K562 (cell line): ENCODE data around the gene TPD52L3. TPM values are rescaled to one million over a fixed set of nuclear protein-coding genes. Genes with fewer than 3 reads are reported as not detected.

Source experiments
- ATAC-seq: fragments of 200-7000 bp; cut with Tn5 transposase; 3 replicates; pipeline ENCODE4 v1.9.1; 2020; ENCODE audit warnings: moderate library complexity
- BruUV-seq: library from RNA; stranded (reverse); fragments of 400-500 nt; replicated peaks from 2 replicates; lab custom pipeline; 2021; lab: Mats Ljungman, UMichigan
- CTCF ChIA-PET: fragments of 300-600 bp; formaldehyde crosslinking; extraction: SDS; loops from one replicate; lab custom pipeline; 2021; ENCODE audit warnings: low intra/inter-chr PET ratio; lab: Yijun Ruan, JAX
- POLR2A ChIA-PET: fragments of 300-600, 350-650 bp; sonication (Branson Sonifier 250); formaldehyde crosslinking; extraction: SDS; loops from one replicate; lab custom pipeline; 2021; ENCODE audit warnings: antibody characterized with exemption, inconsistent platforms; lab: Yijun Ruan, JAX
- DNase-seq, 4 experiments: peaks; one replicate each; pipeline versions ENCODE4 v3.0.0 to v3.0.0-alpha.2; 2011 to 2018; ENCODE audit warnings: low spot score in 3 of 4, mixed read lengths in 3 of 4; ENCODE audit errors: extremely low read depth in 1 of 4
- FAIRE-seq: peaks from 2 replicates; lab custom pipeline; 2011; peaks lifted over from hg19 to GRCh38; lab: Jason Lieb, UNC
- H2AFZ ChIP-seq: 2 replicates; pipeline ENCODE4 v1.6.0; 2011; ENCODE audit warnings: low read depth, low read length, control low read depth, inconsistent platforms
- H3K27ac ChIP-seq: fragments of 200-600 bp; 3 replicates; pipeline ENCODE4 v1.8.0; 2011; ENCODE audit warnings: low read depth, mild to moderate bottlenecking, control low read depth, inconsistent platforms, low read length, moderate library complexity, mixed read lengths; ENCODE audit errors: extremely low read depth
- H3K27me3 ChIP-seq, 2 experiments: fragments of 300-600 bp in 1 of 2; 2 replicates in 1 of 2; 3 replicates in 1 of 2; pipeline versions ENCODE4 v1.6.0 to v1.8.0; 2011; ENCODE audit warnings: inconsistent platforms in 2 of 2, low read length in 2 of 2, mild to moderate bottlenecking in 1 of 2, mixed read lengths in 1 of 2, moderate library complexity in 1 of 2; ENCODE audit not compliant: control insufficient read depth in 2 of 2, insufficient read depth in 2 of 2
- H3K36me3 ChIP-seq: fragments of 300-600 bp; 3 replicates; pipeline ENCODE4 v1.8.0; 2011; ENCODE audit warnings: mild to moderate bottlenecking, low read length, inconsistent platforms; ENCODE audit not compliant: control insufficient read depth, insufficient read depth
- H3K4me1 ChIP-seq, 2 experiments: fragments of 200-600 bp in 1 of 2; replicated peaks in 1 of 2; 2 replicates in 1 of 2; 3 replicates in 1 of 2; pipeline versions ENCODE4 v1.5.1 to v1.8.0; 2011; ENCODE audit warnings: inconsistent platforms in 2 of 2, low read length in 2 of 2, mild to moderate bottlenecking in 1 of 2, mixed read lengths in 1 of 2, moderate library complexity in 1 of 2; ENCODE audit not compliant: control insufficient read depth in 2 of 2, insufficient read depth in 2 of 2
- H3K4me2 ChIP-seq: 2 replicates; pipeline ENCODE4 v1.6.1; 2011; ENCODE audit warnings: low read length, control low read depth, inconsistent platforms, mixed read lengths; ENCODE audit not compliant: insufficient read depth
- H3K4me3 ChIP-seq: fragments of 200-600 bp; sonication (generic), shearing (Covaris generic); 2 replicates; pipeline ENCODE4 v1.5.1; 2016; ENCODE audit warnings: control low read depth, inconsistent platforms
- H3K79me2 ChIP-seq: fragments of 200-600 bp; 3 replicates; pipeline ENCODE4 v1.8.0; 2011; ENCODE audit warnings: low read length, inconsistent platforms; ENCODE audit not compliant: control insufficient read depth, insufficient read depth
- H3K9ac ChIP-seq, 2 experiments: 2 replicates each; pipeline versions ENCODE4 v1.6.0 to v1.6.1; 2011; ENCODE audit warnings: low read depth in 2 of 2, low read length in 2 of 2, control low read depth in 1 of 2, inconsistent platforms in 1 of 2, mild to moderate bottlenecking in 1 of 2, mixed read lengths in 1 of 2; ENCODE audit not compliant: insufficient read depth in 1 of 2
- H3K9me1 ChIP-seq: one replicate; pipeline ENCODE4 v1.6.0; 2011; ENCODE audit warnings: inconsistent platforms, mild to moderate bottlenecking, low read length, moderate library complexity; ENCODE audit not compliant: control insufficient read depth, insufficient read depth
- H3K9me3 ChIP-seq: replicated peaks from 2 replicates; pipeline ENCODE4 v1.5.1; 2011; ENCODE audit warnings: low read depth, low read length, inconsistent platforms; ENCODE audit not compliant: control insufficient read depth, insufficient read depth
- H4K20me1 ChIP-seq: replicated peaks from 2 replicates; pipeline ENCODE4 v1.6.1; 2011; ENCODE audit warnings: low read length, inconsistent platforms, mixed read lengths; ENCODE audit not compliant: control insufficient read depth, insufficient read depth
- EZH2 ChIP-seq: IDR thresholded peaks from 2 replicates; pipeline ENCODE4 v1.6.1; 2012; ENCODE audit warnings: low read depth, mild to moderate bottlenecking, inconsistent platforms, low read length, borderline replicate concordance
- PCBP1 ChIP-seq: fragments of 200-400 bp; formaldehyde crosslinking; IDR thresholded peaks from 2 replicates; pipeline ENCODE4 v1.6.1; 2018; ENCODE audit warnings: mild to moderate bottlenecking, low read depth, low read length; ENCODE audit not compliant: poor library complexity, severe bottlenecking
- POLR3G ChIP-seq: IDR thresholded peaks from 2 replicates; pipeline ENCODE4 v1.6.1; 2011; ENCODE audit not compliant: insufficient read length, insufficient replicate concordance; ENCODE audit errors: extremely low read depth
- ZNF589 ChIP-seq: fragments of 200-800 bp; sonication (Bioruptor generic); IDR thresholded peaks from 2 replicates; pipeline ENCODE4 v1.6.1; 2016; ENCODE audit warnings: low read depth, missing genetic modification characterization, missing compliant biosample characterization
- WGBS: fragments of 100-300 bp; shearing (Covaris generic); methylation state at CpG from one replicate; pipeline ENCODE4 v1.1.6; 2016; ENCODE audit warnings: low coverage, mixed read lengths; ENCODE audit not compliant: insufficient coverage; ENCODE audit errors: missing lambda C conversion rate; 5-methylcytosine and 5-hydroxymethylcytosine counted together
- in situ Hi-C: fragments of 300-500 bp; cut with MboI; formaldehyde crosslinking; loops from 4 replicates; pipeline ENCODE4 v1.15.0; 2018; ENCODE audit warnings: inconsistent platforms, mixed read lengths
- intact Hi-C: fragments of 100-400 bp; cut with micrococcal nuclease; formaldehyde crosslinking; loops from 2 replicates; pipeline ENCODE4 v1.14.2; 2022
- polyA plus RNA-seq, 8 experiments: library from polyadenylated mRNA; depleted of rRNA in 4 of 8; stranded (reverse) in 5 of 8; unstranded in 3 of 8; fragments of >200 nt; fragmentation: Nextera tagmentation in 2 of 8; fragmentation: Illumina TruSeq in 1 of 8; extraction: Ambion mirVana in 2 of 8; extraction: Trizol in 1 of 8; gene quantifications; 2 replicates each; pipeline versions ENCODE4 v1.2.1 to v1.2.3, GENCODE V29; 2011 to 2014; ENCODE audit warnings: inconsistent platforms in 1 of 8, missing spikeins in 1 of 8
- total RNA-seq, 7 experiments: library from RNA; depleted of rRNA in 6 of 7; stranded (reverse); fragments of >200 nt in 6 of 7; fragmentation: Illumina TruSeq in 2 of 7; extraction: Trizol in 2 of 7; gene quantifications; 2 replicates each; pipeline versions ENCODE4 v1.2.1 to v1.2.3, GENCODE V29; 2011 to 2021; ENCODE audit warnings: low replicate concordance in 1 of 7
- TF ChIP-seq, protein P1 (sequence below): sonication (generic); formaldehyde crosslinking; IDR thresholded peaks from 2 replicates; pipeline ENCODE4 v1.8.1; 2022; ENCODE audit warnings: missing genetic modification reagents

The TPD52L3 gene
- total and polyA plus RNA-seq, 9 of the 15 experiments (the other 6 are each of a cell fraction or from before 2014, with no cell fraction given): not detected

DNA sequence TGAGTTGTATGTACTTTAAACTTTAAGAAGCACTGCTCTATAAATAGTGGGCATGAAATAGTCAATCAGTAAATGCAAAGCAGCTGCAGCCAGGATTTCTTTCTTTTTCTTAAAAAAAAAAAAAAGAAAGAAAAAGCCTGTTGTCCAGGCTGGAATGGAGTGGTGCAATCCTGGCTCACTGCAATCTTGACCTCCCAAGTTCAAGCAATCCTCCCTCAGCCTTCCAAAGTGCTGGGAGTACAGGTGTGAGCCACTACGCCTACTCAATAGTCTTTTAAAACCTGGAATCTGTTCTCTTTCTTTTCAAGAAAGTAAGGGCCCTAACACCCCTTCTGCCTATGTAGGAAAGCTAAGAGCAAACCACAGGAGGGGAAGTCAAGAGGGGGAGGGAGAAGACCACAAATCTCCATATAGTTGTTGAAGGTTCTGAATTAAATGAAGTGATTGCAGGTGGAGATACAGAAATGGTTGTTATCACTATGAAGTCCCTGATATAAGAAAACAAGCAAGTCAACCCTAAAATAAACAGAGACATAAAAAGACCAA, 20.6 kb upstream of the TPD52L3 start:
- no peak overlapping the region for H3K4me3 ChIP-seq
- H3K79me2 ChIP-seq: no peaks in the 10 kb centered on the region
- TF ChIP-seq POLR3G (no peak), PCBP1 (no peak), ZNF589 (CRISPR knock-in tag) (no peak), EZH2 (no peak)
- TF ChIP-seq, protein P1, sequence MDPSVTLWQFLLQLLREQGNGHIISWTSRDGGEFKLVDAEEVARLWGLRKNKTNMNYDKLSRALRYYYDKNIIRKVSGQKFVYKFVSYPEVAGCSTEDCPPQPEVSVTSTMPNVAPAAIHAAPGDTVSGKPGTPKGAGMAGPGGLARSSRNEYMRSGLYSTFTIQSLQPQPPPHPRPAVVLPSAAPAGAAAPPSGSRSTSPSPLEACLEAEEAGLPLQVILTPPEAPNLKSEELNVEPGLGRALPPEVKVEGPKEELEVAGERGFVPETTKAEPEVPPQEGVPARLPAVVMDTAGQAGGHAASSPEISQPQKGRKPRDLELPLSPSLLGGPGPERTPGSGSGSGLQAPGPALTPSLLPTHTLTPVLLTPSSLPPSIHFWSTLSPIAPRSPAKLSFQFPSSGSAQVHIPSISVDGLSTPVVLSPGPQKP (CRISPR knock-in tag): no peak
- no peaks in the 10 kb centered on the region for H3K36me3 ChIP-seq
- H3K9ac ChIP-seq: no peak overlapping the region
- WGBS: 0% methylated on average over 1 of the region's 1 CpG
- ATAC-seq (no peak), DNase-seq (no peak), FAIRE-seq (no peak)
- no peaks in the 10 kb centered on the region for H4K20me1 ChIP-seq
- no peaks in the 10 kb centered on the region for H3K27me3 ChIP-seq
- POLR2A ChIA-PET: no interaction called here
- intact Hi-C loops (loop anchor here (5.0 to 10.0 kb wide), 2 partner anchors 113 to 420 kb away; no protein-coding TSS in a partner anchor), in situ Hi-C loops (loop anchor here (25.0 kb wide), 2 partner anchors 245 to 420 kb away; partner anchors contain the start of gene MLANA)
- no peak overlapping the region for H2AFZ ChIP-seq
- CTCF ChIA-PET: no interaction called here
- H3K27ac ChIP-seq: no peak overlapping the region
- no peaks in the 10 kb centered on the region for H3K9me3 ChIP-seq
- no TSS peak for BruUV-seq
- no peaks in the 10 kb centered on the region for H3K4me1 ChIP-seq
- no peaks in the 10 kb centered on the region for H3K9me1 ChIP-seq
- H3K4me2 ChIP-seq: no peak overlapping the region
